Iris pigment epithelial cell (primary cell): ENCODE measurements around the gene CHMP4B.

Source experiments
- DNase-seq: peaks from one replicate; pipeline ENCODE4 v3.0.0-alpha.2; 2011; ENCODE audit warnings: low read depth

The CHMP4B gene

GRCh38 chr20:33900521-33901131 lies 89.5 kb downstream of the CHMP4B start:
- DNase-seq: no peak

- no peak for DNase-seq
Measured at GRCh38 chr20:33901132-33901523, 90.0 kb downstream of the CHMP4B start.

- no peak for DNase-seq
Measured at GRCh38 chr20:33902011-33902410, 90.9 kb downstream of the CHMP4B start.
